ENCODE measurements around the gene MYO19.
"Not testable (repeated sequence)": the region's sequence is repeated elsewhere in the genome, so short reads cannot be mapped to it uniquely, and the experiment has no call there.

Gene MYO19

DNA sequence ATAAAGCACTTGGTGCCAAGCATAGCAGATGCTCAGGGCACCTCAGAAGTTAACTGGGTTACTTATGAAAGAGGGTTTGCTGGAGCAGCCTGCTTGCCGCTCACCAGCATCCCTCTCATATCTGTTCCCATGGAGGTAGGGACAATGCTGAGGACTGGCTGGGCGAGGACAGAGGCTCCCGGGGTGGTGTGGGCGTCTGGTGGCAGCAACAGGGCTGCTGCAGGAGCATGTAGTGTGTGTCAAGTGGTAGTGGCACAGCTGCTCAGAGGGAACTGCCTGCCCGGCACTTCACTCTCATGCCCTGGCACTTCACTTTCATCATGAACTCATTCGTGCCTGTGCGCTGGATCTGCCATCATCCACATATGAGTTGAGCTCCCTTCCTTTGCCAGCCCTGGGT lies 75.1 kb downstream of the MYO19 start:
- no peak for DNase-seq

DNA sequence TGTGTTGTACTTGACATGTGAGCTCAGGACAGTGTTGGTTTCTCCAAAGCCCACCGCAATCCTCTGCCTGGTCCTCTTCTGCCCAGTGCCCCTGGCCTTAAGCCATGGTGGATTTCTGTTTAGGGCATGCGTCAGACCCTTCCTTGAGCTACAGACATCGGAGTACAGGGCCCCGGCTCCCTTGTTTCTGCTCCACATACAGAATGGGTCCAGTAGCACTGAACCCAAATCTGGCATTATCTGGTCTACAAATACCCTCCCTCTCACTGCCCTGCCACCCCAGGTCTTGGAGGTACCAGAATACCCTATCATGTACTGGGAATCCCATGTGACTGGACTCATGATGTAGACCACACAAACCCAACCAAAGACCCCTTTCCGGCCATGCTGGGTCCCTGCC lies 75.6 kb downstream of the MYO19 start:
- no peak for DNase-seq

DNA sequence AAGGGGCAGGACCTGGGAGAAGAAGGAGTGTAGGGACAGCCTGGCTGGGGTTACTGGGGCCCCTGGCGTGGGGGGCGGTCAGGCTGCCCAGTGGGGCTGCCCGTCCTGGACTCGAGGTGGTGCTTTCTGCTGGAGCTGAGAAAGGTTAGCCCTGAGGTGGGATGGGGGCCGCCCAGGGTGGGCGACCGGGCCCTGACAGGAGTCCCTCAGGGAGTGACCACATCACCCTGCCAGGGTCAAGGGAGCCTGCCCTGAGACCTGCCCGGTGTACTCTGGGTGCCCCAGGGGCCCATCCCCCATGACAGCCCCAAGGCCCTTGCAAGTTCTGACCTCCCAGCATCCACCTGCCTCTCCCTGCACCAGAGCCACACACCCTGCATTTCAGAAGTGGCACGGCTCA lies 77.0 kb downstream of the MYO19 start:
- DNase-seq, result not testable (repeated sequence)

GRCh38 chr17:36452888-36453287 lies 81.8 kb downstream of the MYO19 start:
- DNase-seq, result not testable (repeated sequence)

- not testable (repeated sequence) for DNase-seq
Measured at GRCh38 chr17:36449997-36450396, 84.7 kb downstream of the MYO19 start.
